Measurements from ENCODE around the gene CENPP. TPM values are rescaled to one million over a fixed set of nuclear protein-coding genes. Genes with fewer than 3 reads are reported as not detected.

Gene CENPP
- total RNA-seq, 4 donors from 2014 or later = 2.9 to 8.3 (median 4.9) TPM

GRCh38 chr9:92299116-92299515, 26.6 kb upstream of the CENPP start:
- Histone ChIP-seq H3K36me3 (peaks cover 21 to 75% of the 10 kb centered on the region in 2 donors), H3K9me3 (no peaks in the 10 kb centered on the region), H3K27me3 (no peaks in the 10 kb centered on the region), H3K27ac (no peak overlapping the region), H3K4me1 (peaks cover 0 to 11% (median 4%) of the 10 kb centered on the region in 3 donors), H3K4me3 (no peak overlapping the region)
- no peak for TF ChIP-seq EP300 (IDR thresholded peaks at IDR 0.05)
- no peak for TF ChIP-seq CTCF (IDR thresholded peaks at IDR 0.05)
- TF ChIP-seq POLR2AphosphoS5 (IDR thresholded peaks at IDR 0.05) = no peak
- TF ChIP-seq POLR2A (IDR thresholded peaks at IDR 0.05) = no peak
- ATAC-seq = no peak
- 50% methylated on average over 1 of the region's 1 CpG; no CpG with 5 or more reads in 1 of the 2 donors for WGBS, 2 donors (ENCODE audit: low coverage in 1 of 2)

- Histone ChIP-seq H3K4me3 (no peak overlapping the region), H3K36me3 (peaks cover 28 to 93% of the 10 kb centered on the region in 2 donors), H3K4me1 (no peaks in the 10 kb centered on the region), H3K9me3 (no peaks in the 10 kb centered on the region), H3K27me3 (no peaks in the 10 kb centered on the region), H3K27ac (no peak overlapping the region)
- no peak for ATAC-seq
- WGBS, 2 donors (ENCODE audit: low coverage in 1 of 2) = 65 to 82% methylated on average over 1 of the region's 1 CpG
- no peak for TF ChIP-seq EP300 (IDR thresholded peaks at IDR 0.05)
- TF ChIP-seq CTCF (IDR thresholded peaks at IDR 0.05) = no peak
- TF ChIP-seq POLR2A (IDR thresholded peaks at IDR 0.05) = no peak
- no peak for TF ChIP-seq POLR2AphosphoS5 (IDR thresholded peaks at IDR 0.05)
Observed at GRCh38 chr9:92300936-92301335, 24.8 kb upstream of the CENPP start.

- Histone ChIP-seq H3K4me1 (no peaks in the 10 kb centered on the region), H3K4me3 (no peak overlapping the region), H3K27ac (no peak overlapping the region), H3K36me3 (peaks cover 36 to 94% of the 10 kb centered on the region in 2 donors), H3K27me3 (no peaks in the 10 kb centered on the region), H3K9me3 (no peaks in the 10 kb centered on the region)
- no peak for ATAC-seq
- TF ChIP-seq POLR2A (IDR thresholded peaks at IDR 0.05) (no peak), POLR2AphosphoS5 (IDR thresholded peaks at IDR 0.05) (no peak), CTCF (IDR thresholded peaks at IDR 0.05) (no peak), EP300 (IDR thresholded peaks at IDR 0.05) (no peak)
Observed at GRCh38 chr9:92308893-92309292, 16.9 kb upstream of the CENPP start.

- no peak overlapping the region for H3K27ac ChIP-seq
- no peaks in the 10 kb centered on the region for H3K9me3 ChIP-seq
- H3K4me1 ChIP-seq = no peaks in the 10 kb centered on the region
- H3K4me3 ChIP-seq = no peak overlapping the region
- TF ChIP-seq POLR2AphosphoS5 (IDR thresholded peaks at IDR 0.05) (no peak), EP300 (IDR thresholded peaks at IDR 0.05) (no peak), POLR2A (IDR thresholded peaks at IDR 0.05) (no peak), CTCF (IDR thresholded peaks at IDR 0.05) (no peak)
- no peak for ATAC-seq
- peaks cover 30 to 94% of the 10 kb centered on the region in 2 donors for H3K36me3 ChIP-seq
- 90 to 100% methylated on average over 1 to 3 of the region's 3 CpGs for WGBS, 2 donors (ENCODE audit: low coverage in 1 of 2)
- no peaks in the 10 kb centered on the region for H3K27me3 ChIP-seq
Observed at GRCh38 chr9:92310562-92310961, 15.2 kb upstream of the CENPP start.

- Histone ChIP-seq H3K4me1 (no peaks in the 10 kb centered on the region), H3K27ac (no peak overlapping the region), H3K4me3 (no peak overlapping the region), H3K9me3 (no peaks in the 10 kb centered on the region), H3K27me3 (no peaks in the 10 kb centered on the region), H3K36me3 (peaks cover 22 to 94% of the 10 kb centered on the region in 2 donors)
- TF ChIP-seq EP300 (IDR thresholded peaks at IDR 0.05) = no peak
- no peak for TF ChIP-seq POLR2A (IDR thresholded peaks at IDR 0.05)
- TF ChIP-seq CTCF (IDR thresholded peaks at IDR 0.05) = no peak
- TF ChIP-seq POLR2AphosphoS5 (IDR thresholded peaks at IDR 0.05) = no peak
- ATAC-seq = no peak
- WGBS, 2 donors (ENCODE audit: low coverage in 1 of 2) = 79% methylated on average over 5 to 6 of the region's 6 CpGs
Observed at GRCh38 chr9:92312887-92313623, 12.7 kb upstream of the CENPP start.

Data from gastroesophageal sphincter (tissue), 4 donors.